NCI-H510A treated with DMSO at 0.1 percent for 48 hours (cell line): ENCODE results near the gene SLC13A4.
"Not testable (repeated sequence)": the region's sequence is repeated elsewhere in the genome, so short reads cannot be mapped to it uniquely, and the experiment has no call there.

ENCODE experiments used
- DNase-seq: peaks from one replicate; lab custom pipeline; 2025; lab: John Stamatoyannopoulos, UW

SLC13A4 gene

GRCh38 chr7:135718219-135718618 is 9.8 kb downstream of the SLC13A4 start:
- no peak for DNase-seq

- DNase-seq: no peak
Observed at GRCh38 chr7:135717693-135718092, 10.3 kb downstream of the SLC13A4 start.

GRCh38 chr7:135716677-135717238 is 11.2 kb downstream of the SLC13A4 start:
- no peak for DNase-seq

- no peak for DNase-seq
Observed at GRCh38 chr7:135715673-135716072, 12.3 kb downstream of the SLC13A4 start.

DNA sequence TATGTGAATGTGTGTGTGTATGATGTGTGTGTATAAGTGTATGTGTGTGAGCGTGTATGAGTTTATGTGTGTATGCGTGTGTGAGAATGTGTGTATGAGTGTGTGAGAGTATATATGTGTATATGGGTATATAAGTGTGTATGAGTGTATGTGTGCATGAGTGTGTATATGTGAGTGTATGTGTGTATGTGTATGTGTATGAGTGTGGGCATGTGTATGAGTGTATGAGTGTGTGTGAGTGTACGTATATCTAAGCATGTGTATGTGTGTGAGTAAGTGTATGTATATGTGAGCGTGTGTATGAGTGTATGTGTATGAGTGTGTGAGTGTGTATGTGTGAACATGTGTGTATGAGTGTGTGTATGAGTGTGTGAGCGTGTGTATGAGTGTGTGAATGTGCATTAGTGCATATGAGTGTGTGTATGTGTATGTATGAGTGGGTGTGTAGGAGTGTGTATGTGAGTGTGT is 12.9 kb downstream of the SLC13A4 start:
- DNase-seq: no peak

DNA sequence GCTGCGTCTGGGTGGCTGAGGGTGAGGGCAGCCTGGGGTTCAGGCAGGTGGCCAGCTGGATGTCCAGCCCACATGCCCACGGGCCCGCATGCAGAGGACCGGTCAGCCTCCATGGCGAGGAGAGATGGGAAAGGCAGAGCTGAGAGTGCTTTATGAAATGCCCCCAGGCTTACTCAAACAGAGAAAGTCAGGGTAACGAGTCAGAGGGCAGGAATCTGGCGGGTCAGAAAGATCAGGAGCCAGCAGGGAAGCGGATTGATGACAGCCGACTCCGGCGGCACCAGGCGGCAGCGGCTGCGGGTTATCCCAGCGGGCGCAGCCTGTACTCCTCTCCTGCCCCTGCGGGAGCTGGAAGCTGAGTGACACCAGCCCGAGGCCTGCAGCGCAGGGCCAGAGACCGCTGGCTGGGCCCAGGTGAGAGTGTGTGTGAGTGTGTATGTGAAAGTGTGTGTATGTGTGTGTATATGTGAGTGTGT is 13.4 kb downstream of the SLC13A4 start:
- DNase-seq: no peak

DNA sequence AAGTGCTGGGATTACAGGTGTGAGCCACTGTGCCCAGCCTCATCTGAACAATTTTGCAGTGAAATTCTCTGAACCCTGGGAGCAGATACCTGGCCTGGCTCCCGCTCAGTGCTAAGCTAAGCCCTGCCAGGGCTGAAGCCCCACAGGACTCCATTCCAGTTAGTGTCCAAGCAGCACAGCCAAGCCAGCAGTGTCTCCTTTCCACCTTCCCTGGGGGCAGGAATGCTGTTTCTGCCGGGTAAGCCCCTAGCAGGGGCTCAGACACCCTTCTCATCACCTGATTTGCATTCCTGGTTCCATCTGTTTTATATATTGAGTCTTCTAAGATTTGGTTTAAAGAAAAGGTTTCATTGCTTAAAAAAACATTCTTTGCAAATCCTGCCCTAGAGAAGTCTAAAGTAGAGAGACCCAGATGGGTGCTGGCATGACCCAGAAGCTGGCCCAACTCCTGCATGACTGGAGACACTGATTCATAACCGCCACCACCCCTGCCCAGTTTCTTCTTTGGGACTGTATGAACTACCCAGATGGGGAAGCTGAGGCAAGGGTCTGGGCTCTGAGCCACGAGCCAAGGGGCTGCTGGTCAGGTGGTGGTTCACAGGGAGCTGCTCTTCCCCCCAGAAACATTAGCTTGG is 14.0 kb downstream of the SLC13A4 start:
- no peak for DNase-seq

DNA sequence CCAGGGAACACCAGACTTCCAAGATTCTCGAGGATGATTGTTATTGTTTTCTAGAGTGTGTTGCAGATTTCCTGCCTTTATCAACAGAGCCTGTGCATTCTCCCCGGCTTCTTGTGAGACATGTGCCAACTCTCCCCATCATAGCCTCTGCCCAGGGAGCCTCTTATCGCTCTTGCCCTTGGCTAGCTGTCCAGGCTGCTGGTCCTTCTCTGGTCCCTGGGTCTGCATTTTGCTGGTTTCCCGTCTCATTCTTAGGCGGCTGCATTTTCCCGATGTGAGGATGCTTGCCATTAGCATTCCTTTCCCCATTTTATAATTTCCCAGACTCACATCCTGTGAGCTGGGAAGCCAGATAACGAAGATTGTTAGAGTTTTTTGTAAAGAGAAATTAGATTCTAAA is 15.2 kb downstream of the SLC13A4 start:
- no peak for DNase-seq

DNA sequence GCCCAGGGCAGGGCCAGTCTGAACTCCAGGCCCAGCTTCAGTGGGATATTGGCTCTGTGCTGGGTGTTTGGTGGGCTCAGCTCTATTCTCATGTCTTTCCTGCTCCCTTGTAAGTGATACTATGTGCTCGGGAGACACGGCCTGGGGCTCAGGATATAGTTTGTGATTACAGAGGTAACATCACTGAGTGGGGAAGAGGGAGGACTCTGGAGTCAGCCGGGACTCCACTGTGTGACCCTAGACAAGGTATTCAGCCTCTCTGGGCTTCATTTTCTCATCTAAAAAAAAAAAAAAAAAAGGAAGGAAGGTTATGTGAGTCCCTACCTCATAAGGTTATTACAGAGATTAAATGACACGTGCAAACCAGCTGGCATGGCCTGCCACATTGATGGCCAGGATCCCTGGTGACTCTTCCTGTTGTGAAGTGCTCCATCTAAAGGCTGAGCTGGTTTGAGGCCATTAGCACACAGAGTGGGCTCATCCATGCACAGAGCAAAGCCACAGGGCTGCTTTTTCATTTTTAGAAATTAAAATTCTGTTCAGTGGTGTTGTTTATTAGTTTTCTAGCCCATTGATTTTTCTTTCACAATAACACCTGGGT is 15.7 kb downstream of the SLC13A4 start:
- DNase-seq: no peak

- no peak for DNase-seq
Observed at GRCh38 chr7:135711139-135711469, 16.9 kb downstream of the SLC13A4 start.

DNA sequence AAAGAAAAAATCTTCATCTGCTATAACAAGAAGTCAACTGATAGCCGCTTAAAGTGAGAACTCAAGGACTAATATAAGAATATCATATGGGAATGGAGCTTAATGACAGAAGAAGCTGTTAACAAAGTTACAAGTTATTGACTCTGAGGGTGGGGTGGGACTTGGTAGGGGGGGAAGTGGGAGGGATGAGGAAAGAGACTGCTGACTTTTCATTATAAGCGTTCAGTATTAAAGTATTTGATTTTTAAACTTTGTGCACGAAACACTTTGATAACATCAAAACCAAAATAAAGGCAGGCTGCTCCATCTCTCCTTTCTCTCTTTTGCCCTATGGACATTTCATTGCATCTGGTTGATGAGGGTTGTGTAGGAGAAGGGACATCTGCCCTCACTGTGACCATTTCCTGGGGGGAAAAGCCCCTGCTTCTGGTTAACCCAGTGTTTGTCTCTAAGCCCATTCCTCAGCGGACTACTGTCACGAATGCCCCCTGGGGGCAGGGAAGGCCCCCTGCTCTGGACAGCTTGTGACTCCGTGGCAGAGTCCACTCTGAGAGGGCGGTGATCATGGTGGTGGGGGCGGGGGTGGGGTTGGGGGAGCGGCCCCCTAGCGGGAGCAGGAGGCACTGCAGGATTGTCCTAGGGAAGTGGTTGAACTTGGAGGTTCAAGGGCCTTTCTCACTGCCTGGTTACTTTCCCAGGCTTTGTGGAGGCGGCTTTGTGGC is 17.4 kb downstream of the SLC13A4 start:
- DNase-seq: no peak

DNA sequence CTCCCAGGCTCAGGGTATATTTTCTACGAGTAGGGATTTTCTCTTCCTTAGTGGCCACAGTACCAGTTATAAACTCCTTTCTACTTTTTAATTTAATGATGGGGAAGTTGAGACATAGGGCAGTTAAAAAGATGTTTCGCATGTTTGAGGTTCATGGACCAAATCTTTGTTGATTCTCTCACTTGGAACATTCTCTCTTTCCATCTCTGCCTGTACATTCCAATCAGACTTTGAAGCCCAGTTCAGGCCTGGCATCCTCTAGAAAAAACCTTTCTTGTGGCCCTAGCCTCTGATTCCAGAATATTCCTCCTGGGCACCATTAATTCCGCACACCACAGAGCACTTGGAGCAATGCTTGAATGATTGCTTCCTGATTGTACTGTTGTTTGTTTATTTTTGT is 18.5 kb downstream of the SLC13A4 start:
- DNase-seq: no peak

DNA sequence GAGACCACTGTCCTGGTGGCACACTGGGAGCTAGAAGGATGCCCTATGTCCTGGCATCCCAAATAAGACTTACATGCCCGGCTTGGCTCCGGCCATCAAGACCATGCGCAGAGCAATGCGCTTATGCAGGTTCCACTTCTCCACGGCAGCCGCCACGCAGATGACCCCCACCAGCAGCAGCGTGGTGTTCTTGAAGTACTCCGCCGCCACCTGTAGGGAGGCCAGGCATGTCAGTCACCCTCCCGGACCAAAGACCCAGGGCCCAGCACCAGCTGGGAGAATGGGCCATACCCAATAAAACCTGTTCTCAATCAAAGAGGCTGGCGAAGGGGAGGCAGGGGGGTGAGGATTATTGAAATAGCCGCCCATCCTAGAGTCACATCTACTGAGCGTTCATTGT is 19.9 kb downstream of the SLC13A4 start:
- no peak for DNase-seq

- DNase-seq: no peak
Observed at GRCh38 chr7:135707570-135707966, 20.4 kb downstream of the SLC13A4 start.

DNA sequence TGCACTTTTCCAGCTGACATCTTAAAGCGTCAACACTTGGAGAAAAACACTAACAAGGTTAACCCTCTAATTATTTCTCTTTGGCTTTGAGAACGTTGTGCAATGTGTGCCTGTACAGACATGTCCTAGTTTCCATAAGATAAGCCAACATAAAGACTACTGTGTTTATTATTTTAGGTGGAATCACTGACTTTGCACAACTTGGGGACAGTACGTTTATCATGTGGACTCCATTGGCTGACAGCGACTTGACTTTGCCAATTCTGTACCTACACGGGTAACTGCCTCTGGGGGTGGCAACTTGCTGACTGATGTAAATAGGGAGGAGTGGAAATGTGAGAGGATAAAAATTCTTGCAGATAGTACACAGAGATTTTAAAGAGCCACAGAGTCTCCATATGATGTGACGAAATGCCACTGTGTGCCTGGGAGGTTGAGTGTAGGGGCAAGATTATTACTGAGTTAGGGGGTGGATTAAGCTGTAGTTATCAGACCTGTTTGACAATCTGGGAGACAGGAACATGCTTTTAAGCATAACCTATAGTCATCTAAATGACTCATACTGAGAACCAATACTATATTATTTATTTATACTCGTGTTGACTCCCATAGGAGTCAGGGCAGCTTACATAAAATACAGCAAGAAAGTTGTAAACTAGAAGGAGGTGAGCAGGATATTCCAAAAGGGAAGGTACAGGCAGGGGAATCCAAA is 21.0 kb downstream of the SLC13A4 start:
- DNase-seq: no peak

DNA sequence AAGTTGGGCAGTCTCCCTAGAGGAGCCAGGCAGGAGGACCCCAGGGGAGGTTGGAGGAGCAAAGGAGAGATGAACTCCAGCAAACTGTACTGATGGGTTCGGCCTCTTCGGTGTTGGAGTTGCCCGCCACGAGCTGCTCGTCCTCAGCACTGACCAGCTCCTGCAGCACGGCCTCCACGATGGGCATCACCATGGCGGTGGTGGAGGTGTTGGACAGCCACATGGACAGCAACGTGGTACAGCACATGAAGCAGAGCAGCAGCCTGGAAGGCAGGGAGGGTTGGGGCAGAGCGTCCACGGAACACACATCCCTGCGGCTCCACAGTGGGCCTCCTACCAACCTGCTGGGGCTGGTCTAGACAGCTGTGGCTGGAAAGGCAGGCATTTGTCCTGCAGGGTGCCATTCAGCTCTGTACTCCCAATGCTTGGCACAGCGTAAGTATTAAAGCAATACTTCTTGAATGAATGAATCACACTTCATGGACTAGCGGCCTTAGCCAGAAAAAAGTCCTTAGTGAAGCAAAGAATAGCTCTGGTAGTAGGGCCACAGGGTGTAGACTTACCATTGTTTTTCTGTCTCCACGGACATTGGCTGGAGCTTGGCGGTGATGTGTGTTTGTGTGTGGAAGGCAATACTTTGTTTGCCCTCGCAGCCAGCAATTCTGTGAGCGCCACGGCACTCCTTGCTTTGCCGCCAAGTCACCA is 21.8 kb downstream of the SLC13A4 start:
- no peak for DNase-seq

- DNase-seq: no peak
Observed at GRCh38 chr7:135704698-135705097, 23.3 kb downstream of the SLC13A4 start.

DNA sequence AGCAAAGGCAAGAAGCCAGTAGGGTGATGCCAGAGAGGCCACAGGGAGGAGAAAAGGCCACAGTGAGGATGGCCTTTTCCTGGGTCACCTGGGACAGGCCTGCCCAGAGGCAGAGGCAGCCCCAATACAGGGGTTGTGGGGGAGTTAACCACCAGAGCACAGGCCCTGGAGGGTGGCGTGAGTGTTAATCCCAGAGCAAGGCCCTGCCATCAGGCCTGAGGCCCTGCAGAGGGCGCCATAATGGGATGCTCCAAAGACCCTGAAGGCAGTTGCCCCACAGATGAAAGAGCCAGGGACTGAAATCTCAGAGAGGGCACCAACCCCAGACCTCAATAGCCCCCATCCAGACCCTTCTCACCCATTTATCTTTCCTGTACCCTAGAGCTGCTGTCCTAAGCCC is 23.9 kb downstream of the SLC13A4 start:
- no peak for DNase-seq

DNA sequence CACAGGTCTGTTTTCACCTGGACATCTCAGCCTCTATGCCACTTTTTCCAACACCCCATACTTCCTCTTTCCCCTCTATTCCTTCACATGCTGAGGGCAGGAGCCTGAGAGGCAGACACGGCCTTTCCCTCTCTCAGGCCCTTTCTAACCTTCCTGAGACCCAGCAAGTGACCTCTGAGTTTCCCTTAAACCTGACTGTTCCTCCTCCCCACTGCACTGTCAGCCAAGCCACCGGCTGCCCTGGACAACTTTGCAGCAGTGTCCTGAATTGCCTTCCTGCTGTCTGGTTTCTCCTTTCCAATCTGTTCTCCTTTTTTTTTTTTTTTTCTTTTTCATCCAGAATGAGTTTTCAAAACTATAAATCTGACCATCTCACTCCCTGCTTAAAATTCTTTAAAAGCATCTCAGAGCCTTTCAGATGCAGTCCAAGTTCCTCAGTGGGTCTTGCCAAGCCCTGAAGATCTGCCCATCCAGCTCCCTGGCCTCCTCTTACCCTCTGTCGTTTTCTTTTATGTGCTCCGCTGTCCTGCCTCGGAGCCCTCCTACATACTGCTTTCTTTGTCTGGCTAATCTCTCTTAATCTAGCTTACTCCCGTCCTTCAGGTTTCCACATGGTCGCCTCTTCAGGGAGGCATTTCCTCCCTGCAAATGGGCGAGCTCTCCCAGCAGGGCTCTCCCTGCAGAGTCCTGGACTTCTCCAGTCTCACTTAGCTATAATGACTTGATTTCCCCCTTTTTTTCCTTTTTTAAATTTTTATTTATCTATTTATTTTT is 30.5 kb downstream of the SLC13A4 start:
- DNase-seq: no peak

- no peak for DNase-seq
Observed at GRCh38 chr7:135693558-135693957, 34.4 kb downstream of the SLC13A4 start.

DNA sequence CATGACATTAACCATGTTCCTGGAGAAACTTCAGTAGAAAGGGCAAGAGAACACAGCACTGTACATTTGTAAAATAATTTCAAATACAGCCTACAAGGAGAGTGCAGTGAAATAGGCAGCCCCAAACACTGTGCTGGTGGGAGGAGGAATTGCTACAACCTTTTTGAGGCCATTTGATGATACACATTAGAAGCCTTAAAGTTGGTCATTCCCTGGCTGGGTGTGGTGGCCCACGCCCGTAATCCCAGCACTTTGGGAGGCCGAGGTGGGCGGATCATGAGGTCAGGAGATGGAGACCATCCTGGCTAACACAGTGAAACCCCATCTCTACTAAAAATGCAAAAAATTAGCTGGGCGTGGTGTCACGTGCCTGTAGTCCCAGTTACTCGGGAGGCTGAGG is 35.4 kb downstream of the SLC13A4 start:
- not testable (repeated sequence) for DNase-seq
